ENCODE results near the gene LGALS7.
"Not testable (repeated sequence)": the region's sequence is repeated elsewhere in the genome, so short reads cannot be mapped to it uniquely, and the experiment has no call there.

The LGALS7 gene

GRCh38 chr19:38759590-38760003, 13.7 kb downstream of the LGALS7 start:
- no peak for TF ChIP-seq CTCF (IDR thresholded peaks at IDR 0.05; ENCODE audit: low read depth, low read length, missing control alignments)
- no peak for DNase-seq (ENCODE audit: low read depth)
- H3K4me3 ChIP-seq (ENCODE audit: low read depth, low read length) = no peak overlapping the region

DNA sequence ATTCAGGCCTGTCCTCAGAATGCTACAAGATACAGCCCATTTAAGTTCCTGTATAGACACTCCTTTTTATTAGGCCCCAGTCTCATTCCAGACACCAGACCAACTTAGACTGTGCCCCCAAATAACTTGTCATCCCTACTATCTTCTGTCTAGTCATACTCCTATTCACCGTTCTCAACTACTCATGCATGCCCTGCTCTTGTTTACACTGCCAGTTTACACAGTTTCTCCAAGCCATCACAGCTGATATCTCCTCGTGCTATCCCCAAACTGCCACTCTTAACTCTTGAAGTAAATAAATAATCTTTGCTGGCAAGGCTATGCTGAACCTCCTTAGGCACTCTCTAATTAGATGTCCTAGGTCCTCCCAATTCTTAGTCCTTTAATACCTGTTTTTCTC, 19.1 kb downstream of the LGALS7 start:
- DNase-seq (ENCODE audit: low read depth); H3K4me3 ChIP-seq (ENCODE audit: low read depth, low read length): not testable (repeated sequence)

DNA sequence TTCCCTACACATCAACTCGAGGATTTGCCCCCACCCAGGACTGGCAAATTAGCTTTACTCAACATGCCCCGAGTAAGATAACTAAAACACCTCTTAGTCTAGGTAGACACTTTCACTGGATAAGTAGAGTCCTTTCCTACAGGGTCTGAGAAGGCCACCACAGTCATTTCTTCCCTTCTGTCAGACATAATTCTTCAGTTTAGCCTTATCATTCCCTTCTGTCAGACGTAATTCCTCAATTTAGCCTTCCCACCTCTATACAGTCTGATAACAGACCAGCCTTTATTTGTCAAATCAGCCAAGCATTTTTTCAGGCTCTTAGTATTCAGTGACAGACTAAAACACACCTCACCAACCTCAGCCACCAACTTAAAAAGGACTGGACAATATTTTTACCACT, 19.5 kb downstream of the LGALS7 start:
- H3K4me3 ChIP-seq (ENCODE audit: low read depth, low read length); DNase-seq (ENCODE audit: low read depth): not testable (repeated sequence)

DNA sequence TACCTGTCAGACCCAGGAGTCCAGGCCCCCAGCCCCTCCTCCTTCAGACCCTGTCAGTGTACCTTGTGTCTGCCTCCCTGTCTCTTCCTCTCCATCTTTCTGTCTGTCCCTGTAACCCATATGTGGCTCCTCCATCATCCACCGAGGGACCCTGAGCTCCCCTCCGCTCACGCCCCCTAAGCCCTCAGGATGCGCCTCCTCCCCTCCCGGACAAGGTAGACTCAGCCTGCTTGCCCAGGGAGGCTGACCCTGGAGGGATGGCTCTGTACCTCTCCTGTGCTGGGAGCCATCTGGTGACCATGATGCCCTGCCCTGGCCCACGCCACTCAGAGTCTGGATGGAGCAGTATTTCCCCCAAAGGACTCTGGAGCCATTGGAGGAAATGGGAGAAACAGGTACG, 28.0 kb downstream of the LGALS7 start:
- no peak overlapping the region for H3K4me3 ChIP-seq (ENCODE audit: low read depth, low read length)
- TF ChIP-seq CTCF (IDR thresholded peaks at IDR 0.05; ENCODE audit: low read depth, low read length, missing control alignments) = no peak
- DNase-seq (ENCODE audit: low read depth) = no peak

DNA sequence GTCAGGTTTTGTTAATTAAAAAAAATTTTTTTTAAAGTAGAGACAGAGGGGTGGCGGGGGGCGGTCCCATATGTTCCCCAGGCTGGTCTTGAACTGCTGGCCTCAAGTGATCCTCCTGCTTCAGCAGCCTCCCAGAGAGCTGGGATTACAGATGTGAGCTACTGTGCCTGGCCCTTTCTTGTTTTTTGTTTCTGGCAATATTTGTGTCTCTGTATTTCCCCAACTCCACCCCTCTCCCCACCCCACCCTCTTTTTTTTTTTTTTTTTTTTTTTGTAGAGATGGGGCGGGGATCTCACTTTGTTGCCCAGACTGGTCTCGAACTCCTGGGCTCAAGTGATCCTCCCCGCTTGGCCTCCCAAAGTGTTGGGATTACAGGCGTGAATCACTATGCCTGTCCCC, 28.4 kb downstream of the LGALS7 start:
- H3K4me3 ChIP-seq (ENCODE audit: low read depth, low read length) = no peak overlapping the region
- no peak for TF ChIP-seq CTCF (IDR thresholded peaks at IDR 0.05; ENCODE audit: low read depth, low read length, missing control alignments)
- DNase-seq (ENCODE audit: low read depth) = no peak

- DNase-seq (ENCODE audit: low read depth) = no peak
- TF ChIP-seq CTCF (IDR thresholded peaks at IDR 0.05; ENCODE audit: low read depth, low read length, missing control alignments) = no peak
- H3K4me3 ChIP-seq (ENCODE audit: low read depth, low read length) = no peak within 1 kb of the TSS
These were observed 29.0 kb downstream of the LGALS7 start, which contains the start of gene CAPN12 for GRCh38 chr19:38744298-38744681. Gene CAPN12 (minus strand): TSS chr19:38744474. CDS start chr19:38744165, 309 bp downstream.

DNA sequence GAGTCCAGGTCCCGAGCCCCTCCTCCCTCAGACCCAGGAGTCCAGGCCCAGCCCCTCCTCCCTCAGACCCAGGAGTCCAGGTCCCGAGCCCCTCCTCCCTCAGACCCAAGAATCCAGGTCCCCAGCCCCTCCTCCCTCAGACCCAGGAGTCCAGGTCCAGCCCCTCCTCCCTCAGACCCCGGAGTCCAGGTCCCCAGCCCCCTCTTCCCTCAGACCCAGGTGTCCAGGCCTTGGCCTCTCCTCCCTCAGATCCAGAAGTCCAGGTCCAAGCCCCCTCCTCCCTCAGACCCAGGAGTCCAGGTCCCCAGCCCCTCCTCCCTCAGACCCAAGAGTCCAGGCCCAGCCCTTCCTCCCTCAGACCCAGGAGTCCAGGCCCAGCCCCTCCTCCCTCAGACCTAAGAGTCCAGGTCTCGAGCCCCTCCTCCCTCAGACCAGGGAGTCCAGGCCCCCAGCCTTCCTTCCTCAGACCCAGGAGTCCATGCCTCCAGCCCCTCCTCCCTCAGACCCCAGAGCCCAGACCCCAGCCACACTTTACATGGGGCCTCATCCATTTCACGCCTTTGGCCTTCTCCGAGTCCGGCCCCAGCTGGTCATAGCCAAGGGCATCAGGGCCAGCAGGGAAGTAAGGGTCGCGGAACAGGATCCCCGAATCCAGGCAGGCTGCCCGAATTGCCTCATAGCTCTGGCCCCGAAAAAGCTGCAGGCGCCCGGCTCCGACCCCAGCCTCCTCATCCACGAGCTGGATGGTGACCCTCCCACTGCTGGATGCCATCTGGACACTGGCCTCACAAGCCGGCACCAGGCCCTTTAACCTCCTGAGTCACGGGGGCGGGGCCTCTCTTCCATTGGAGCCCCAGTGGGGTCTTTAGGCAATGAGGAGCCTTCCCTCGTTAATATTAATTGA, 29.7 kb downstream of the LGALS7 start:
- no peak for DNase-seq (ENCODE audit: low read depth)
- no peak for TF ChIP-seq CTCF (IDR thresholded peaks at IDR 0.05; ENCODE audit: low read depth, low read length, missing control alignments)

DNA sequence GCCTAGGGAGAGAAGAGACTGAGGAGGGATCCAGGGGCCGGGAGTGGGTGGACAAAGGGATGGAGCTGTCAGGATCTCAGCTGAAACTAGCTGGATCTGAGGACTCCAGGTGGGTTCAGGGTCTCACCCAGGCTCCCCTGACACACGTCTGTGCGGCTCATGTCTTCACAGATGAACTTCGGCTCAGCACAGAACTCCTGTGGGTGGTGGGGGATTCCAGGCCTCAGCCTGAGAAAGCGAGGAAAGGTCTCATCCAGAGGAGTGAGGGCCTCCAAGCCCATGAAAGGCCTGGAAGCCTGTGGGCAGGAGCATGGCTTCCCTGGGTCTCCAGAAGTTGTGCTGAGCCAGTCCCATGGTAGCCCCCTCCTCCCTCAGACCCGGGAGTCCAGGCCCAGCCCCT, 30.4 kb downstream of the LGALS7 start:
- DNase-seq (ENCODE audit: low read depth) = no peak
- no peak overlapping the region for H3K4me3 ChIP-seq (ENCODE audit: low read depth, low read length)
- no peak for TF ChIP-seq CTCF (IDR thresholded peaks at IDR 0.05; ENCODE audit: low read depth, low read length, missing control alignments)

More for the DNA sequence above, 29.7 kb downstream of the LGALS7 start:
- no peak overlapping the region for H3K4me3 ChIP-seq (ENCODE audit: low read depth, low read length)
